ENCODE measurements around the gene LZTR1.

- TF ChIP-seq CTCF (IDR thresholded peaks at IDR 0.05; ENCODE audit: poor library complexity) (no peak), EZH2 (IDR thresholded peaks at IDR 0.05; ENCODE audit: borderline replicate concordance) (no peak), EZH2phosphoT487 (IDR thresholded peaks at IDR 0.05; ENCODE audit: low read depth, severe bottlenecking, unreplicated experiment) (no peak)
Measured at GRCh38 chr22:20977516-20978170, 4.5 kb upstream of the LZTR1 start.

Data from hepatocyte (in vitro differentiated cells).